ENCODE results near the gene GPD2. TPM values are rescaled to one million over a fixed set of nuclear protein-coding genes. Genes with fewer than 3 reads are reported as not detected.

The GPD2 gene
- total and polyA plus RNA-seq, 2 donors from 2014 or later: 6.2 to 32.3 TPM

GRCh38 chr2:156436497-156437085 lies 412 bp downstream of the GPD2 start:
- Histone ChIP-seq H3K9me3 (ENCODE audit: control insufficient read depth in 2 of 3, insufficient read depth in 1 of 3, low read length in 3 of 3) (no peaks in the 10 kb centered on the region), H3K27ac (ENCODE audit: low read depth in 2 of 2, low read length in 2 of 2) (peak overlapping the region; percentile 97 to 98), H3K4me3 (ENCODE audit: low read length in 3 of 3) (peak overlapping the region; percentile 73 to 88 (median 84)), H3K4me1 (ENCODE audit: control insufficient read depth in 2 of 3, insufficient read depth in 2 of 3, low read depth in 1 of 3, low read length in 3 of 3) (peaks cover 0 to 8% (median 0%) of the 10 kb centered on the region in 3 donors), H3K9ac (ENCODE audit: low read length in 3 of 3) (peak overlapping the region; percentile 69 to 92 (median 79)), H3K36me3 (ENCODE audit: control insufficient read depth in 2 of 3, insufficient read depth in 3 of 3, low read length in 3 of 3) (no peaks in the 10 kb centered on the region), H3K27me3 (ENCODE audit: control insufficient read depth, insufficient read depth, low read length) (no peaks in the 10 kb centered on the region)
- intact Hi-C loops (cut with DNase I): no loop called here
- no peak for TF ChIP-seq CTCF (IDR thresholded peaks at IDR 0.05; ENCODE audit: borderline replicate concordance, extremely low read depth, insufficient read depth)
- FAIRE-seq: no peak
- peak in 2 of 5 donors; percentile 49 to 53 for DNase-seq

- no peaks in the 10 kb centered on the region for H3K9me3 ChIP-seq (ENCODE audit: control insufficient read depth in 2 of 3, insufficient read depth in 1 of 3, low read length in 3 of 3)
- no peaks in the 10 kb centered on the region for H3K36me3 ChIP-seq (ENCODE audit: control insufficient read depth in 2 of 3, insufficient read depth in 3 of 3, low read length in 3 of 3)
- peaks cover 0 to 8% (median 0%) of the 10 kb centered on the region in 3 donors for H3K4me1 ChIP-seq (ENCODE audit: control insufficient read depth in 2 of 3, insufficient read depth in 2 of 3, low read depth in 1 of 3, low read length in 3 of 3)
- DNase-seq (no peak), FAIRE-seq (no peak)
- peak overlapping the region in 1 of 3 donors; percentile 92 for H3K9ac ChIP-seq (ENCODE audit: low read length in 3 of 3)
- TF ChIP-seq CTCF (IDR thresholded peaks at IDR 0.05; ENCODE audit: borderline replicate concordance, extremely low read depth, insufficient read depth): no peak
- H3K27me3 ChIP-seq (ENCODE audit: control insufficient read depth, insufficient read depth, low read length): no peaks in the 10 kb centered on the region
- H3K4me3 ChIP-seq (ENCODE audit: low read length in 3 of 3): peak overlapping the region in 2 of 3 donors; percentile 84 to 88
- intact Hi-C loops (cut with DNase I): no loop called here
- peak overlapping the region in 1 of 2 donors; percentile 97 for H3K27ac ChIP-seq (ENCODE audit: low read depth in 2 of 2, low read length in 2 of 2)
Observed at GRCh38 chr2:156437272-156437930, 1.2 kb downstream of the GPD2 start.

GRCh38 chr2:156437931-156438410 lies 1.8 kb downstream of the GPD2 start:
- no peak for FAIRE-seq
- H3K4me3 ChIP-seq (ENCODE audit: low read length in 3 of 3): no peak overlapping the region
- no peaks in the 10 kb centered on the region for H3K36me3 ChIP-seq (ENCODE audit: control insufficient read depth in 2 of 3, insufficient read depth in 3 of 3, low read length in 3 of 3)
- intact Hi-C loops (cut with DNase I): no loop called here
- H3K9ac ChIP-seq (ENCODE audit: low read length in 3 of 3): no peak overlapping the region
- H3K27ac ChIP-seq (ENCODE audit: low read depth in 2 of 2, low read length in 2 of 2): no peak overlapping the region
- H3K4me1 ChIP-seq (ENCODE audit: control insufficient read depth in 2 of 3, insufficient read depth in 2 of 3, low read depth in 1 of 3, low read length in 3 of 3): peaks cover 0 to 8% (median 0%) of the 10 kb centered on the region in 3 donors
- no peaks in the 10 kb centered on the region for H3K27me3 ChIP-seq (ENCODE audit: control insufficient read depth, insufficient read depth, low read length)
- no peak for TF ChIP-seq CTCF (IDR thresholded peaks at IDR 0.05; ENCODE audit: borderline replicate concordance, extremely low read depth, insufficient read depth)
- no peaks in the 10 kb centered on the region for H3K9me3 ChIP-seq (ENCODE audit: control insufficient read depth in 2 of 3, insufficient read depth in 1 of 3, low read length in 3 of 3)
- DNase-seq: no peak

Measured in kidney (tissue), 14 donors.